Stimulated activated naive CD8-positive, alpha-beta T cell treated with anti-CD3 and anti-CD28 coated beads, Interleukin-15, Interleukin-2, amounts not matched to agents 100 ng/mL and 50 ng/mL, for 24 hours (primary cell): Measurements from ENCODE around the gene STH.

Experiments used
- H3K27ac Mint-ChIP-seq: one replicate; pipeline ENCODE4 v1.8.0; 2021; ENCODE audit warnings: mild to moderate bottlenecking, mixed read lengths
- H3K27me3 Mint-ChIP-seq: one replicate; pipeline ENCODE4 v1.8.0; 2021; ENCODE audit warnings: mixed read lengths
- H3K36me3 Mint-ChIP-seq: one replicate; pipeline ENCODE4 v1.8.0; 2021; ENCODE audit warnings: low read depth, mixed read lengths
- H3K4me1 Mint-ChIP-seq: one replicate; pipeline ENCODE4 v1.8.0; 2021; ENCODE audit warnings: low read depth, mixed read lengths
- H3K4me3 Mint-ChIP-seq: one replicate; pipeline ENCODE4 v1.8.0; 2021; ENCODE audit warnings: mild to moderate bottlenecking, mixed read lengths
- H3K9me3 Mint-ChIP-seq: one replicate; pipeline ENCODE4 v1.8.0; 2021; ENCODE audit warnings: mixed read lengths

STH gene

DNA sequence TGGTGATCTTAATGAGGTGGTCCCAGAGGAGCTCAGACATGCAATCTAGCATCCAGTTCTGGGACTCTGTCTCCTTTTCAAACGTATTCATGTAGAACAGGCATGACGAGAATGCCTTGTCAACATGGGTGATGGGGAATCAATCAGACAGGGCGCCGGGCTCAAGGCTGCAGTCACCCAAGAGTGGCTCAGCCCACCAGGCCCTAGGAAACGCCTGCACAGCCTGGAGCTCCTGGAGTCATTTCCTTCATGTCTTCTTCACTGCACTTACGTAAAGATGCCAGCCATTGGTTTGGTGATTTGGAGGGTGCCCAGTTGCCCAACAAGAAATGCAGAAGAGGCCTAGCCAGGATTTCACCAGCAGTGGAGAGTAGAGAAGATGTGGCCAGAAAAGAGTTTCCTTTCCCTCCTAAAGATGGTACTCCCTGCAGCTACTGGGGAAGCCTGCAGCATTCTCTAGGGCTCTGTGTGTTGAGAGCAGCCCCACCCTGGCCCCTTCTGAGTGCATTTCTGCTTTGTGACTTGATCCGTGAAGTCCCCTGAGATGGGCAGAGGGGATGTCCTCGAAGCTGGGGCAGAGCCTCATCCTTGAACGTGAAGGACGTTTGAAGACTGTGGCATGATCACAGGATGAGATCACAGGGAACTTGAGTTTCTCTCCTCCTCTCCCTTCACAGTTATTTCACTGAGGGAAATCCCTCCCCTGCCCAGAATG lies 24.0 kb upstream of the STH start:
- Mint-ChIP-seq H3K27ac (no peak overlapping the region), H3K9me3 (peaks cover 3% of the 10 kb centered on the region), H3K4me3 (no peak overlapping the region), H3K36me3 (no peaks in the 10 kb centered on the region), H3K4me1 (no peaks in the 10 kb centered on the region), H3K27me3 (peaks cover 5% of the 10 kb centered on the region)

- H3K36me3 Mint-ChIP-seq = no peaks in the 10 kb centered on the region
- peaks cover 5% of the 10 kb centered on the region for H3K27me3 Mint-ChIP-seq
- H3K9me3 Mint-ChIP-seq = peaks cover 3% of the 10 kb centered on the region
- no peaks in the 10 kb centered on the region for H3K4me1 Mint-ChIP-seq
- no peak overlapping the region for H3K4me3 Mint-ChIP-seq
- no peak overlapping the region for H3K27ac Mint-ChIP-seq
Observed at GRCh38 chr17:45975640-45976295, 23.3 kb upstream of the STH start.

DNA sequence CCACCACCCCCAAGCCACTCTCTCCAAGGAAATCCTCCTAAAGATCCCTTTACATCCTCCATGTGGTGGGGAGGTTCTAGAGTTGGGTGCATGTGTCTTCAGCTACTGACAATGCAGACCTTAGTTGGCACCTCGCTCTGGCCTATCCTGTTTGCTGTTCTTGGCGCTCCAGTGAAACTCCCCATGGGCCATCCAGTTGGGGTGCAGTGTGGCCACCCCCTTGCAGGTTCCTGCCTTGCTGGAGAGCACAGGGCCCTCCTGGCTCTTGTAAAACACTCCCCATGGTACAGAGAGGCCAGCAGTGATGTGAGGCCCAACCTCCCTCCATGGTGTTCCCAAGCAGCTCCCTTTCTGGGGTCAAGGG lies 22.7 kb upstream of the STH start:
- peaks cover 5% of the 10 kb centered on the region for H3K27me3 Mint-ChIP-seq
- H3K4me1 Mint-ChIP-seq = no peaks in the 10 kb centered on the region
- peaks cover 3% of the 10 kb centered on the region for H3K9me3 Mint-ChIP-seq
- H3K36me3 Mint-ChIP-seq = no peaks in the 10 kb centered on the region
- no peak overlapping the region for H3K4me3 Mint-ChIP-seq
- H3K27ac Mint-ChIP-seq = no peak overlapping the region

DNA sequence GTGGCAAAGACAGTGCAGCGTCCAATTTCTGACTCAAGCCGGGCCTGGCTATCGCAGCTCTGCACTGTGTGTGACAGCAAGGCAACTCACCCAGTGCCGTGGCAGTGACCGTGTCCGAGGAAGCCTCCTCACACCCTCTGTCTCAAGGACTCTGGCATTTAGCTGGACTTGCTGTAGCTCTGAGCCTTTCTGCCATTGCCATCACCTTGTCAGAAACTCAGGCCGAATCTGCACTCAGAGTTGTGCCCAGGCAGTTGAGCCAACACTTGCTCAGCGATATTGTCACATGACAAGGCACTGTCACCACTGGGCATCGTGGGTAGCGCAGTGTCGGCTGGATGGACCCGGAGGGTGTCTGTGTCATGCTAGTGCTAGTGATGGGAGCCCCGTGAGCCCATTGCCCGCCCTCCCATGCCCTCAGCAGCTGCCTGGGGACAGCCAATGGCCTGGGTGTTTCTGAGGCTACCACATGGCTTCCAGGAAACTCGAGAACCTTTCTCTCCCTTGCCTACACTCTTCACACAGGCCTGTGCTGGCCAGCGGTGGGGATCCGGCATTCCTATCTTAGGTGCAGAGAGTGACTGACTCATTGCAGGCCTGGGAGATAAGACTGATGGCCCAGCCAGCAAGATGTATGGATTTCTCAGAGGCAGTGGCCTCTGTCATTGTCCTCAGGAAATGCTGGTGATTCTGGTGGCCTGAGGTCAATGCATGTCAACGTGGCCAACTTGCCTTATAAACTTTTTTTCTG lies 22.1 kb upstream of the STH start:
- Mint-ChIP-seq H3K9me3 (peaks cover 3% of the 10 kb centered on the region), H3K4me3 (no peak overlapping the region), H3K27me3 (peaks cover 5% of the 10 kb centered on the region), H3K4me1 (no peaks in the 10 kb centered on the region), H3K36me3 (no peaks in the 10 kb centered on the region), H3K27ac (no peak overlapping the region)

GRCh38 chr17:45977506-45977824 lies 21.6 kb upstream of the STH start:
- no peak overlapping the region for H3K4me3 Mint-ChIP-seq
- H3K27me3 Mint-ChIP-seq = peaks cover 2% of the 10 kb centered on the region
- peaks cover under 1% of the 10 kb centered on the region for H3K9me3 Mint-ChIP-seq
- H3K36me3 Mint-ChIP-seq = no peaks in the 10 kb centered on the region
- no peaks in the 10 kb centered on the region for H3K4me1 Mint-ChIP-seq
- H3K27ac Mint-ChIP-seq = no peak overlapping the region

GRCh38 chr17:45977976-45978626 lies 20.9 kb upstream of the STH start:
- H3K27me3 Mint-ChIP-seq = no peaks in the 10 kb centered on the region
- H3K36me3 Mint-ChIP-seq = no peaks in the 10 kb centered on the region
- H3K27ac Mint-ChIP-seq = no peak overlapping the region
- H3K4me1 Mint-ChIP-seq = no peaks in the 10 kb centered on the region
- H3K4me3 Mint-ChIP-seq = no peak overlapping the region
- H3K9me3 Mint-ChIP-seq = no peaks in the 10 kb centered on the region

GRCh38 chr17:45979137-45979536 lies 19.9 kb upstream of the STH start:
- Mint-ChIP-seq H3K27ac (no peak overlapping the region), H3K4me1 (no peaks in the 10 kb centered on the region), H3K36me3 (no peaks in the 10 kb centered on the region), H3K9me3 (no peaks in the 10 kb centered on the region), H3K27me3 (no peaks in the 10 kb centered on the region), H3K4me3 (no peak overlapping the region)

GRCh38 chr17:45980855-45981254 lies 18.2 kb upstream of the STH start:
- no peaks in the 10 kb centered on the region for H3K9me3 Mint-ChIP-seq
- no peak overlapping the region for H3K27ac Mint-ChIP-seq
- no peaks in the 10 kb centered on the region for H3K36me3 Mint-ChIP-seq
- H3K27me3 Mint-ChIP-seq = no peaks in the 10 kb centered on the region
- no peaks in the 10 kb centered on the region for H3K4me1 Mint-ChIP-seq
- no peak overlapping the region for H3K4me3 Mint-ChIP-seq

DNA sequence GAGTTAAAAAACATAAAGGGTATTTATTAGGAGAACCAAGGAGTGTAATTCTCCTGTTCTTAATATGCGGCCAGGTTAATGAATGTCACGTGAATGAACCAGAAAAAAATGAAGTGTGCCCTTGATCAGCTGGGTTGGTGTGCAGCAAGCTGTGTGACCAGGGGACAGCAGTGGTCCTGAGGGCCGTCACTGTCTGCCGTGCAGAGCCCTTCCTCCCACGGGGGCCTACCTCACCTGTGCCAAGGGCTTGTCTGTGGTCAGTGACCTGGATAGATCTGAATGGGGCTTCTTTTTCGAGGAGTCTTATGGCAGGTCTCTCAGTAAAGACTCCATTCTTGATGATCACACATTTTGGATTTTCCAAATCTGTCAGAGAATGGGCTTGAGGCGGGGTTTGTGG lies 17.7 kb upstream of the STH start:
- Mint-ChIP-seq H3K36me3 (no peaks in the 10 kb centered on the region), H3K9me3 (no peaks in the 10 kb centered on the region), H3K27me3 (no peaks in the 10 kb centered on the region), H3K27ac (no peak overlapping the region), H3K4me1 (no peaks in the 10 kb centered on the region), H3K4me3 (no peak overlapping the region)

DNA sequence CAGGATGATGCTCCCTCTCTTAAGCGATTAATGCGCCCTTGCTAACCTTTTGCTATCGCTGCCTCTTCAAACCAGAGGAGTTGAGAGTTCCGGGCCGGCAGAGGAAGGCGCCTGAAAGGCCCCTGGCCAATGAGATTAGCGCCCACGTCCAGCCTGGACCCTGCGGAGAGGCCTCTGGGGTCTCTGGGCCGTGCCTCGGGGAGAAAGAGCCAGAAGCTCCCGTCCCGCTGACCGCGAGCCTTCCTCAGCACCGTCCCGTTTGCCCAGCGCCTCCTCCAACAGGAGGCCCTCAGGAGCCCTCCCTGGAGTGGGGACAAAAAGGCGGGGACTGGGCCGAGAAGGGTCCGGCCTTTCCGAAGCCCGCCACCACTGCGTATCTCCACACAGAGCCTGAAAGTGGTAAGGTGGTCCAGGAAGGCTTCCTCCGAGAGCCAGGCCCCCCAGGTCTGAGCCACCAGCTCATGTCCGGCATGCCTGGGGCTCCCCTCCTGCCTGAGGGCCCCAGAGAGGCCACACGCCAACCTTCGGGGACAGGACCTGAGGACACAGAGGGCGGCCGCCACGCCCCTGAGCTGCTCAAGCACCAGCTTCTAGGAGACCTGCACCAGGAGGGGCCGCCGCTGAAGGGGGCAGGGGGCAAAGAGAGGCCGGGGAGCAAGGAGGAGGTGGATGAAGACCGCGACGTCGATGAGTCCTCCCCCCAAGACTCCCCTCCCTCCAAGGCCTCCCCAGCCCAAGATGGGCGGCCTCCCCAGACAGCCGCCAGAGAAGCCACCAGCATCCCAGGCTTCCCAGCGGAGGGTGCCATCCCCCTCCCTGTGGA lies 16.0 kb upstream of the STH start:
- Mint-ChIP-seq H3K27me3 (no peaks in the 10 kb centered on the region), H3K9me3 (no peaks in the 10 kb centered on the region), H3K27ac (no peak overlapping the region), H3K4me3 (no peak overlapping the region), H3K36me3 (no peaks in the 10 kb centered on the region), H3K4me1 (no peaks in the 10 kb centered on the region)

DNA sequence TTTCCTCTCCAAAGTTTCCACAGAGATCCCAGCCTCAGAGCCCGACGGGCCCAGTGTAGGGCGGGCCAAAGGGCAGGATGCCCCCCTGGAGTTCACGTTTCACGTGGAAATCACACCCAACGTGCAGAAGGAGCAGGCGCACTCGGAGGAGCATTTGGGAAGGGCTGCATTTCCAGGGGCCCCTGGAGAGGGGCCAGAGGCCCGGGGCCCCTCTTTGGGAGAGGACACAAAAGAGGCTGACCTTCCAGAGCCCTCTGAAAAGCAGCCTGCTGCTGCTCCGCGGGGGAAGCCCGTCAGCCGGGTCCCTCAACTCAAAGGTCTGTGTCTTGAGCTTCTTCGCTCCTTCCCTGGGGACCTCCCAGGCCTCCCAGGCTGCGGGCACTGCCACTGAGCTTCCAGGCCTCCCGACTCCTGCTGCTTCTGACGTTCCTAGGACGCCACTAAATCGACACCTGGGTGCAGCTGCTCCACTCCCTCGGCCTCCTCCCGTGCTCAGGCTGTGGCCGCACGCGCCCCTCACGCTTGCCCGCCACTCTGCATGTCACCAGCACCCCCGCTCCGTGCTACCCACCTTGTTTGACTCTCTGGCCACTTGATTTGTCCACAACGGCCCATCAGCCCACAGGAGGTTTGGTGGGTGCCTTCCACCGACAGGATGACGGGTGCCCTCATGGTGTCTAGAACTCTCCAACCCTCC lies 15.3 kb upstream of the STH start:
- Mint-ChIP-seq H3K27me3 (no peaks in the 10 kb centered on the region), H3K36me3 (no peaks in the 10 kb centered on the region), H3K27ac (no peak overlapping the region), H3K9me3 (no peaks in the 10 kb centered on the region), H3K4me3 (no peak overlapping the region), H3K4me1 (no peaks in the 10 kb centered on the region)

DNA sequence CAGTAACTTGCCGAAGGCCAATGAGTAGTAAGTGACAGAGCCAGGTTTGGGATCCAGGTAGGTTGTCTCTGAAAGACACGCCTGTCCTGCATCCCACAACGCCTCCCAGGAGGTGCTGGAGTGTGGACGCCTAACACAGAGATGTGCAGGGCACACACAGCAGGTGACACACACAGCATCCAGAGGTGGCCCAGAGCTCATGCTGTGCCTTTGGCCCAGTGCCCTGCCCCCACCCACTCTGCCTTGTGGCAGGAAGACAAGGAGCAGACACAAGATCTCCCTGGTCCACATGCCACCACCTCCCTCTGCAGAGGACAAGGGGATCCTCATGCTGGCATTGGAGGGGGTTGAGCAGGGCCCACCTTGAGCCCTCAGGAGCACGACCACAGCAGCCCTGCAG lies 14.7 kb upstream of the STH start:
- no peaks in the 10 kb centered on the region for H3K4me1 Mint-ChIP-seq
- H3K4me3 Mint-ChIP-seq = no peak overlapping the region
- no peaks in the 10 kb centered on the region for H3K27me3 Mint-ChIP-seq
- H3K27ac Mint-ChIP-seq = no peak overlapping the region
- no peaks in the 10 kb centered on the region for H3K36me3 Mint-ChIP-seq
- no peaks in the 10 kb centered on the region for H3K9me3 Mint-ChIP-seq

GRCh38 chr17:45985447-45985846 lies 13.6 kb upstream of the STH start:
- Mint-ChIP-seq H3K4me1 (no peaks in the 10 kb centered on the region), H3K27ac (no peak overlapping the region), H3K36me3 (no peaks in the 10 kb centered on the region), H3K27me3 (no peaks in the 10 kb centered on the region), H3K4me3 (no peak overlapping the region), H3K9me3 (no peaks in the 10 kb centered on the region)

GRCh38 chr17:45986056-45986455 lies 13.0 kb upstream of the STH start:
- no peaks in the 10 kb centered on the region for H3K27me3 Mint-ChIP-seq
- H3K4me1 Mint-ChIP-seq = no peaks in the 10 kb centered on the region
- H3K36me3 Mint-ChIP-seq = no peaks in the 10 kb centered on the region
- no peaks in the 10 kb centered on the region for H3K9me3 Mint-ChIP-seq
- no peak overlapping the region for H3K4me3 Mint-ChIP-seq
- H3K27ac Mint-ChIP-seq = no peak overlapping the region
